Natural killer cell (primary cell): ENCODE measurements around the gene FHIT. TPM values are rescaled to one million over a fixed set of nuclear protein-coding genes. Genes with fewer than 3 reads are reported as not detected.

Experiments
- ATAC-seq, 3 donors: fragments of 150-1000 bp in 2 of 3; fragments of 200-7000 bp in 1 of 3; cut with Tn5 transposase; 1 replicate in 1 of 3; 2 replicates in 2 of 3; pipeline ENCODE4 v1.10.0; 2021; ENCODE audit warnings: mild to moderate bottlenecking in 2 of 3, moderate library complexity in 2 of 3
- DNase-seq, 2 donors: peaks; one replicate each; pipeline versions ENCODE4 v3.0.0 to v3.0.0-alpha.2; 2013 to 2021; ENCODE audit warnings: mixed read lengths in 1 of 2
- H3K27ac ChIP-seq: one replicate; pipeline ENCODE4 v1.5.1; 2013; ENCODE audit warnings: mild to moderate bottlenecking, low read length
- H3K27me3 ChIP-seq: one replicate; pipeline ENCODE4 v1.6.1; 2013; ENCODE audit warnings: low read length; ENCODE audit not compliant: control insufficient read depth, insufficient read depth
- H3K36me3 ChIP-seq: one replicate; pipeline ENCODE4 v1.6.1; 2013; ENCODE audit warnings: low read length; ENCODE audit not compliant: control insufficient read depth, insufficient read depth
- H3K4me1 ChIP-seq: one replicate; pipeline ENCODE4 v1.6.1; 2013; ENCODE audit warnings: low read length; ENCODE audit not compliant: control insufficient read depth, insufficient read depth
- H3K4me3 ChIP-seq: one replicate; pipeline ENCODE4 v1.5.1; 2013; ENCODE audit warnings: low read length
- H3K9me3 ChIP-seq: one replicate; pipeline ENCODE4 v1.6.1; 2013; ENCODE audit warnings: low read length; ENCODE audit not compliant: control insufficient read depth, insufficient read depth
- H3K27ac Mint-ChIP-seq, 2 donors: one replicate each; pipeline ENCODE4 v1.8.0; 2022; ENCODE audit warnings: mild to moderate bottlenecking in 2 of 2, mixed read lengths in 2 of 2, moderate library complexity in 1 of 2
- H3K27me3 Mint-ChIP-seq, 2 donors: one replicate each; pipeline ENCODE4 v1.8.0; 2022; ENCODE audit warnings: low read depth in 2 of 2, mixed read lengths in 2 of 2
- H3K36me3 Mint-ChIP-seq: one replicate; pipeline ENCODE4 v1.8.0; 2022; ENCODE audit warnings: mixed read lengths
- H3K4me1 Mint-ChIP-seq, 2 donors: one replicate each; pipeline ENCODE4 v1.8.0; 2022; ENCODE audit warnings: mixed read lengths in 2 of 2
- H3K4me3 Mint-ChIP-seq: one replicate; pipeline ENCODE4 v1.8.0; 2022; ENCODE audit warnings: mild to moderate bottlenecking, moderate library complexity, mixed read lengths
- H3K9me3 Mint-ChIP-seq, 2 donors: one replicate each; pipeline ENCODE4 v1.8.0; 2022; ENCODE audit warnings: mixed read lengths in 2 of 2
- CTCF ChIP-seq: fragments of 200-600 bp; IDR thresholded peaks from one replicate; pipeline ENCODE4 v1.8.0; 2022; ENCODE audit warnings: antibody characterized with exemption
- WGBS: methylation state at CpG from one replicate; pipeline ENCODE4 v1.1.7; 2013; ENCODE audit warnings: missing lambda C conversion rate; ENCODE audit not compliant: insufficient coverage; 5-methylcytosine and 5-hydroxymethylcytosine counted together
- intact Hi-C: fragments of 100-400 bp; cut with micrococcal nuclease; formaldehyde crosslinking; loops from one replicate; pipeline ENCODE4 v1.14.2; 2022
- total RNA-seq, 4 donors: library from RNA; stranded (reverse); fragments of 120-200 nt in 1 of 4; gene quantifications; one replicate each; pipeline versions ENCODE4 v1.2.3 to v1.2.4, GENCODE V29; 2013 to 2022

FHIT gene
- 1 to 10 TPM; 2.7 to 6.1 (median 3.3) TPM for total RNA-seq
- total RNA-seq (2013) = 4.0 TPM

- no peaks in the 10 kb centered on the region for H3K9me3 Mint-ChIP-seq
- no peaks in the 10 kb centered on the region for H3K36me3 ChIP-seq
- ATAC-seq = peak; percentile 95 to 99 (median 96)
- peak within 1 kb of the TSS; percentile 20 for H3K27ac ChIP-seq
- H3K36me3 Mint-ChIP-seq = no peaks in the 10 kb centered on the region
- intact Hi-C loops = no loop called here
- peaks cover 16% of the 10 kb centered on the region for H3K4me1 ChIP-seq
- no peak for TF ChIP-seq CTCF
- no peaks in the 10 kb centered on the region for H3K9me3 ChIP-seq
- H3K4me3 ChIP-seq = peak within 1 kb of the TSS; percentile 62
- 2% methylated on average over 41 of the region's 41 CpGs for WGBS
- peak within 1 kb of the TSS; percentile 12 to 27 for H3K27ac Mint-ChIP-seq
- H3K4me3 Mint-ChIP-seq = peak within 1 kb of the TSS; percentile 94
- H3K4me1 Mint-ChIP-seq = peaks cover 20 to 21% of the 10 kb centered on the region in 2 donors
- H3K27me3 ChIP-seq = no peaks in the 10 kb centered on the region
- peak; percentile 85 to 93 for DNase-seq
- H3K27me3 Mint-ChIP-seq = peaks cover 7 to 16% of the 10 kb centered on the region in 2 donors
These were observed at the start of gene FHIT for GRCh38 chr3:61251174-61251972. FHIT (minus strand) TSS chr3:61251452.

GRCh38 chr3:61300786-61301185 is 49.5 kb upstream of the FHIT start:
- no peak for DNase-seq
- H3K36me3 ChIP-seq = no peaks in the 10 kb centered on the region
- Mint-ChIP-seq H3K27me3 (no peaks in the 10 kb centered on the region), H3K36me3 (no peaks in the 10 kb centered on the region), H3K9me3 (peaks cover 0 to under 1% of the 10 kb centered on the region in 2 donors), H3K4me3 (no peak overlapping the region), H3K4me1 (no peaks in the 10 kb centered on the region), H3K27ac (no peak overlapping the region)
- 83% methylated on average over 2 of the region's 2 CpGs for WGBS
- no peak for TF ChIP-seq CTCF
- no peaks in the 10 kb centered on the region for H3K9me3 ChIP-seq
- no peaks in the 10 kb centered on the region for H3K4me1 ChIP-seq
- H3K4me3 ChIP-seq = no peak overlapping the region
- ATAC-seq = no peak
- no peaks in the 10 kb centered on the region for H3K27me3 ChIP-seq
- H3K27ac ChIP-seq = no peak overlapping the region
- intact Hi-C loops = no loop called here

GRCh38 chr3:61300006-61300380 is 48.7 kb upstream of the FHIT start:
- H3K4me3 Mint-ChIP-seq = no peak overlapping the region
- no peak overlapping the region for H3K27ac Mint-ChIP-seq

More at GRCh38 chr3:61300006-61300380, 48.7 kb upstream of the FHIT start:
- ATAC-seq = no peak
- Mint-ChIP-seq H3K36me3 (no peaks in the 10 kb centered on the region), H3K9me3 (no peaks in the 10 kb centered on the region), H3K4me1 (no peaks in the 10 kb centered on the region), H3K27me3 (no peaks in the 10 kb centered on the region)
- Histone ChIP-seq H3K4me1 (no peaks in the 10 kb centered on the region), H3K4me3 (no peak overlapping the region), H3K27ac (no peak overlapping the region), H3K27me3 (no peaks in the 10 kb centered on the region), H3K9me3 (no peaks in the 10 kb centered on the region), H3K36me3 (no peaks in the 10 kb centered on the region)
- no peak for DNase-seq
- 85% methylated on average over 2 of the region's 4 CpGs for WGBS
- TF ChIP-seq CTCF = no peak
- intact Hi-C loops = no loop called here
